GM21390 (cell line): ENCODE measurements around the gene MCRS1.
"Not testable (repeated sequence)": the region's sequence is repeated elsewhere in the genome, so short reads cannot be mapped to it uniquely, and the experiment has no call there.

Source experiments
- ATAC-seq: cut with Tn5 transposase; IDR thresholded peaks from one replicate; pipeline ENCODE4 v1.9.1; 2021; ENCODE audit not compliant: unreplicated experiment

MCRS1 gene

DNA sequence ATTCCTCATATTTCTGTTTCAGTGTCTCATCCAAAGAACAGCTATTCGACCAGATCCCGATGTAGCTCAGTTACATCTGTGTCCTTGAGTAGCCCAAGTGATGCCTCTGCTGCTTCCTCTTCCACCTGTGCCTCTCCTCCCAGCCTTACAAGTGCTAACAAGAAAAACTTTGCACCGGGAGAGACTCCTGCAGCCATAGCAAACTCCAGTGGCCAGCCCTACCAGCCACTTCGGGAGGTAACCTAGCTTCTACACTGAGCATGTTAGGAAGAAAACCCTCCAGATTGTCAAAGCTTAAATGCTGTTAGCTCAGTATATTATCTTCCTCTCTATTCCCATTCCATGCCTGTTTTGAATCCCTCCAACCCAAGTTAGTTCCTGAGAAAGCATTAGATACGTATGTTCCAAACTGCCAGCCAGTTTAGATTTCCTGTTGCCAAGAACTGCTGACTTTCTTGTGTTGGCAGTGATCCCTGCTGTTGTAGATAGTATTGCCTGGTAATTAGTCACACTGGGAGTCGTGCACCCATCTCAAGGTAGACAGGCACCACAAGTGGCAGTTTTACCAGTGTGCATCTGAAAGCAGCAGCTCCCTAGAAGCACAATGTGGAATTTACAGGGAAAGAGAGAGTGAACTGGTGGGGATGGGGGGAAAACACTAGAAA lies 43.1 kb downstream of the MCRS1 start:
- ATAC-seq, result no peak

DNA sequence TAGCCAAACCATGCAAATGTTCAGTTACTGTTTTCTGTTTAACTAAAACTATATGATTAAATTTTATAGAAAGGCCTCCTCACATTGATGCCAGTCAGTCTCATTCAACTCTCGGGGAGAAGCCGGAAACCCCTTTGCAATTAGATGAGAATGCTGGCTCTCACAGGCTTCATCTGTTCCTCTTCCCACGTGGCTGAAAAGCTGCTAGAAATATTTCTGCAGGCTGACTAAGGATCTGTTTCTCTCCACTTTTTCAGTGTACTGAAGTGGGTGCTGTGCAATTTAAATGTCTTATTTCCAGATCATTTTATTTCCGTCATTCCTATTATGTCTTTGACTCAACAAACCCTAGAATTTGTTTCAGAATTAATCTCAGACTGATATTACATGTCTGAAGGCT lies 46.6 kb downstream of the MCRS1 start:
- ATAC-seq, result no peak

DNA sequence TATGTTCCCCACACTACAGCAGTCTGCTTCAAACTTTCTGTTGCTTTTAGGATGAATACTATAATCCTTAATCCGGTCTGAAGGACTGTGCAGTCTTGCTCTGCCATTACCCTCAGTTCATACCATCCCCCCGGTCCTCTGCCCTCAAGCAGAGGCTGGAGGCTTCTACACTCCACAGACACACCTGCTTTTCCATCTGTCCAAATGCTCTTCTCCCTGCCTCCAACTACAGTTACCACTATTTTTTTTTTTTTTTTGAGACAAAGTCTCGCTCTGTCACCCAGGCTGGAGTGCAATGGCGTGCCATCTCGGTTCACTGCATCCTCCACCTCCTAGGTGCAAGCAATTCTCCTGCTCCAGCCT lies 48.4 kb downstream of the MCRS1 start:
- no peak for ATAC-seq

DNA sequence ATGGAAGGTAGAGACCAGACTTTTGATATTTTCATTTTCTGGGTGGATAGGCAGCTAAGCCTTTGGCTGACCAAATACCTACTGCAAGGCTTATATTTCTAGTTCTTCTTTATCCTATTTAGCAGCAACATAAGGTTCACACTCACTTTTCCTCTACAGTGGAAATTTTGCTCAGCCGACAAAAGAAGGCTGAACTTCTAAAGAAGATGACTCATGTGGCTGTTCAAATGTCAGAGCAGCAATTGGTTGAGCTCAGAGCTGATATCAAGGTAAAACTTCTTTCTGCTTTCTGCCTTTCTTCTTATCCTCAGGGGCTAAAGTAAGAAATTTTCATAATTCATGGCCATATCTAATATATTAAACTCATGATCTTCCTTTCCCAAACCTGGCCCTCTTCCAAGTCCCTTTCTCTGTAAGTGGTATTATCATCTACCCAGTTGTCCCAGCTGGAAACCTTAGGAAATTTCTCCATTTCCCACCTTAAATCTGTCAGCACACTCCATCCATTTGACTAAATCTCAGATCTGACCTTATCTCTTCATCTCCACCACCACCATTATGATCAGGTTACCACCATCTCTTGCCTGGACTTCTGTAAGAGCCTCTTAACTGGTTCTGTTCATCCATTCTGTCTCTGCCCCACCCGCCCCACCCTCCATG lies 48.9 kb downstream of the MCRS1 start:
- ATAC-seq, result no peak

DNA sequence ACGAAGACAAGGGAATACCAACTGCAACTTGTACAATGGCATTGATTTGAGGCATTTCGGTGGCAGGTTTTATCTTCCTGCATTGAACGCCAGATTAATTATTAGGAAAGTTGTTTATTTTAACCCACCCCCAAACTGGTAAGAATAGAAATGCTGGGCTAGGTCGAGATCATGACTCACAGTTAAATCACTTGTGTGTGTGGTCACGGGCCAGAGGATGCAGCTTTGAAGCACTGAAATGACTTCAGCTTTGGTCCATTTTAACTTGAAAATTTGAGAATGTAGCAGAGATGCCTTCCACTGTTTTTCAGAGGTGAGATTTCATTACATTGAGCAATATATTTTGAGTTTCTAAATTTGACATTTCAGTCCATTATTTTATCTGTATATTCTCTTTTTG lies 52.7 kb downstream of the MCRS1 start:
- no peak for ATAC-seq

DNA sequence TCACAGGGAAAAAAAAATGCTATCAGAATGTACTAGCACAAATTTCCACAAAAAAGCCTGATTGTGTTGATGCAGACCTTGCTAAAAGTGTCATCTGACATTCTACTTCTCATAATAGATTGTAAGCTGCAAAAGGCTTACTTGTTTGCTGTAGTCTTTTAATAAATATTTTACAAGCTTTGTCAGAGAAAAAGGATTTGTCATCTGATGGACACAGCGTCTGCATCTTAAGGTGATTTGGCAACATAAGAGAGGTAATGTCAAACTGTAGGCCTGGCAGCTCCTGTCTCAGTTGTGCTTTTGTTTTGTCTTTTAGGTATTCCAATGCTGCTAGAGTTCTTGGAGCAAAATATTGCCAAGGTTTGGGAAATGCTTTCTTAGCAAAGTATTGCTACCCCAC lies 55.4 kb downstream of the MCRS1 start:
- ATAC-seq, result no peak

DNA sequence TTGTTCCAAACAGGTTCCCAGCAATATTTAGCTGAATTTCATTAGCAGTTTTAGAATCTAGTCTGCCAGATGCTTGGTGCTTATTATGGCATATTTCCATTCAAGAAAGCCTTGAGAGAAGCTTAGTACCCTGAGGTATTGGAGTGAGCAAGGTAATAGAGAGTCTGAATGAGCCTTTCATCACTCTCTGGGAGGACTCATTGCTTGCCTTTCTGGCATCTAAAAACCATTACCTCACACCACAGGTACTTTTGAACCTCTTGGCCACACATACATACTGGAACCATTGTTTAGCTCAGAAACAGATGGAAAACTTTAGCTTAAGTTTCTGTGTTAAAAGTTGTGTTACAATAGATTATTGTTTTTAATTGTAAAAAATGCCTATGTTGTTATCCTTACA lies 56.5 kb downstream of the MCRS1 start:
- no peak for ATAC-seq

DNA sequence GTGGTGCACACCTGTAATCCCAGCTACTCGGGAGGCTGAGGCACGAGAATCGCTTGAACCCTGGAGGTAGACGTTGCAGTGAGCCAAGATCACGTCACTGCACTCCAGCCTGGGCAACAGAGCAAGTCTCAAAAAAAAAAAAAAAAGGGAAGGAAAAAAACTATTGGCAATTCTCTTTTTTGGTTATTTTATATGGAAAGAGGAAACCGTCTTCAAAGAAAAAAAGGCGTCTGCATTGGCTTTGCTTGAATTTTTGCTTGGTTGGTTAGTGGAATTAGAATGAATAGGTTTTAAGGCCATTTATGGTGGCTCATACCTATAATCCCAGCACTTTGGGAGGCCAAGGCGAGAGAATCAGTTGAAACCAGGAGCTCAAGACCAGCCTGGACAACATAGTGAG lies 58.3 kb downstream of the MCRS1 start:
- not testable (repeated sequence) for ATAC-seq
